HPDE6-E6E7 (cell line): ENCODE data around the gene RDH8.
"Not testable (repeated sequence)": the region's sequence is repeated elsewhere in the genome, so short reads cannot be mapped to it uniquely, and the experiment has no call there.

Source experiments
- DNase-seq: peaks from one replicate; pipeline ENCODE4 v3.0.0; 2011; ENCODE audit warnings: missing footprints; ENCODE audit errors: extremely low spot score

Gene RDH8

DNA sequence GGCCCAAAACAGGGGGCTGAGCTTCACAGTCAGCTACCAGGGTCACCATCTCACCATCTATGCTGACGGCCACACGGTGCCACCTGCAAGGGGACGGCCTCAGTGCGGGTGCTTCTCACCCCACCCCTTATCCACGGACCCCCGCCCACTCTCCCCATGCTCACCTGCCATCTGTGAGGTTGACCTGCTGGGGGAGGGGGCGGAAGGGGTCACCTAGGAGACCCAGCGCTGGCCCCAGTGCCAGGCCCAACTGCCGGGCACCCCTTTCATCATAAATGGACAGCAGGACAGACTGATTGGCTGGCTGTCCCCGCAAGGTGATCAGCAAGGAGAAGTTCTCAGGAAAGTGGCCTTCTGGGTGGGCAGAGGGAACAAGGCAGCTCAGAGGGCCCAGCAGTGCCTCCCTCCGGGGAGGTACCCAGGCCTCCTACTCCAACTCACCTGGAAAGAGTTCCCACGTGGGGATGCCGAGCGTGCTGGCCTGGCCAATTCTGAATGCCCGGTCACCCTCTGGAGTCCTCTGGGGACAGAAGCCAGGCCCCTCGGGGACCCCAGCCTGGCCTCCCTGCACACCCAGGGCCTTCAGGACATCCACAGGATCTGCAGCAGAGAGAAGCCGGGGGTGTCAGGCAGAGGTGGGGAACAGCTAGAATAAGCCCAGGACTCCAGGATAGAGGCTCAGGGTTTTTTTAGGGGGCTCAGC lies 7.5 kb upstream of the RDH8 start:
- DNase-seq, result no peak

DNA sequence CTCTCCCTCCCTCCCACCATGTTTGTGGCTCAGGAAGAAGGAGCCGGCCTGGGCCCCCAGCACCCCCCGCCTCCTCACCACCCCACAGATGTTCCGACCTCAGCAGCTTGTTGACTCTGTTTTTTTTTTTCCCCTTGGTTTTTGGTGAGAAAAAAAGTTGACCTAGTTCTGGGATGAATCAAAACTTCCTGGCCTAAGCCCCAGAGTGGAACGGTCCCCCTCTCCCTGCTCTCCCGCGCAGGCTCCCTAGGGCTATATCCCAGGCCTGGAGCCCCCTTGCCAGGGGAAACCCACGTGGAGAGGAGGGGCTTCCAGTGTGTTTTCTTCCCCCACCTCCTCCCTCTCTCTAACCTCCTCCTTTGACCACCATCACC lies 7.0 kb upstream of the RDH8 start:
- DNase-seq, result no peak

DNA sequence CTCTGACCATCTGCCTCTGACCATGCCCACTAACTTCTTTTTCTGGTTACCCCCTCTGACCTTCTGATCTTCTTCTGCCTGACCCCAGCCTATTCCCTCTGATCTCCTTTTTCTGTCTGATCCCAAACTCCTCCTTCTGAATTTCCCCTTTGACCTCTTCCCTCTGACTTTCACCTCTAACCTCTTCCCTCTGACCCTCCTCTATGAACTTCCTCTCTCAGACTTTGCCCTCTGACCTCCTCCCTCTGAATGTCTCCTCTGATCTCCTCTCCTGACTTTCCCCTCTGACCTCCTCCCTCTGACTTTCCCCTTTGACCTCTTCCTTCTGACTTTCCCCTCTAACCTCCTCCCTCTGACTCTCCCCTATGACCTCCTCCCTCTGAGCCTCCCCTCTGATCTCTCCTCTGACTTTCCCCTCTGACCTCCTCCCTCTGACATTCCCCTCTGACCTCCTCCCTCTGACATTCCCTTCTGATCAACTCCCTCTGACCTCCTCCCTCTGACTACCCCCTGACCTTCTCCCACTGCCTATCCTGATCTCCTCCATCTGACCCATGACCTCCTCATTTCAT lies 6.4 kb upstream of the RDH8 start:
- DNase-seq, result no peak

GRCh38 chr19:10007371-10008183 lies 5.7 kb upstream of the RDH8 start:
- DNase-seq, result no peak

DNA sequence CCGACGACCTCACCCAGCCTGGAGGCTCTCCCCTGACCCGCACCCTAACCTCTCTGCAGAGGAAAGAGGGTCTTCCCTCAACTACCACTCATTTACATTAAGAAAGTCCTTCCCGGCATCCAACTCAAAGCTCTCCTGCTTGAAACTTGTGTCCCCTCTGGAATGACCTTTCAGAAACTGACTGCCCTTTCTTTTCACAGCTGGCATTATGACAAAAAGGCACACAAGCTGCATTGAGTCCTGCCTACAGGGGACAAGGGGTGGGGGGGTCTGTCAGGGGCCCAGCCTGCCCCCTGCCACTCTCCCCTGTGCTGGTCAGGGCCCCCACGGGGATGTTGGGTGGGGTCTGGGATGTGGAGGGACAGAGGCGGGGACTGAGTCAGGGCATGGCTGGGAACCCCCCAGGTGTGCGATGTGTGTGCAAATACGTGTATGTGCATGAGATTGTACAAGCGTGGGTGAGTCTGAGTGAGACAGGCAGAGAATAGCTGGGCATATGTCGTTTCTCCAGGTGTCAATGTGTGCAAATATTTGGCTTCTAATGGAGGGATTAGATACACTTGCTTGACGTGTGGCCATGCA lies 5.0 kb upstream of the RDH8 start:
- no peak for DNase-seq

- no peak for DNase-seq
Observed at GRCh38 chr19:10009714-10010224, 3.5 kb upstream of the RDH8 start.

DNA sequence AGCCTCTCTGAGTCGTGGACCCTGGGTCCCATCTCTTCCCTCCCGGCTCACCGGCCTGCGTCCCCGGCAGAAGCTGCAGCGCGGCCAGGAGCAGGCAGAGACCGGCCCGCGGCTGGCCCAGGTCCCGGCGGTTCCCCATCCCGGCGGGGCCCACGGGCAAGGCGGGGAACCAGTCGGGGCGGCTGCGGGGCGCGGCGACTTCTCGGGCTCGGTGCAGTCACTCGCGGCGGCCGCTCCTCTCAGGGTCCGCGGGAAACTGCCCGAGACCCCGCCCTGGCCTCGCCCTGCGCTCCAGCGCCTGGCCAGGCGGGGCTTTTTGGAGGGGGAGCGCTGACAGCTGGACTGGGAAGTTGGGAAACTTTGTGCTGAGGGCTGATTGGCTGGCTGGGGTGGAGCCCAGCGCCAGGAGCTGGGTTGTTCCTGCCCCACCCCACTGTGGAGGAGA lies 3.0 kb upstream of the RDH8 start, which contains the start of gene COL5A3:
TSS of gene COL5A3 (minus strand) at position 258 of the 445 bp plus-strand sequence. CDS start at position 139, 119 bp downstream.
- DNase-seq, result no peak

- no peak for DNase-seq
Observed at GRCh38 chr19:10010939-10011338, 2.3 kb upstream of the RDH8 start.

GRCh38 chr19:10011974-10012373 lies 1.3 kb upstream of the RDH8 start:
- no peak for DNase-seq

DNA sequence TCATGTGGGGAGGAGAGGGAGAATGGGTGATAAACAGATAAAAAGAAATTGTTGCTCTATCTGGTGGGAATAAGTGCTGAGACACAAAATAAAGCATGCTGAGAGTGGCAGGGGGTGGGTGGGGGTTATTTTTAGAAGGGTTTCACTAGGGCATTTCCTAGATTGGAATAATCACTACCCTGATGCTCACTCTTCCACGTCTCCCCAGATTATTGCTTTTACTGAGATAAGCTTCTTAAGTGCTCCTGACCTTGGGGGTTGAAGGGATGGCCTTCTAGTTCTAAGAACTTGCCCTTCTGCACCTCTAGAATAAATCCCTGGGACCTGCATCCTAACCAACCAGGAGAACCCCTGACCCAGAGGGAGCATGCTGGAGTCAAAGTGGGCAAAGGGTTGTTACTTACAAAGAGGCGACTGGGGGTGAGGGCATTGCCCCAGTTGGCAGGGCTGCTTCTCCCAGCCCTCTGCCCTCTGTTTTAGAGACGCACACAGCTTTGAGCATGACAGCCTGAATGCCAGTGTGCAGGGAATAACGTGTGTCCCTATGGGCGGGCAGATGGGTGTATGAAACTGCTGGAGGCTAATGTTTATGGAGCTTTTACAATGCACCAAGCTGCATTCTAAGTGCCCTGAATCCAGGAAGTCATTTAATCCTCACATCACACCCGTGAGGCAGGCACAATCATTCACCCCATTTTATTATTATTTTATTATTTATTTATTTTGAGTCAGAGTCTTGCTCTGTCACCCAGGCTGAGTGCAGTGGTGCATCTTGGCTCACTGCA lies 743 bp downstream of the RDH8 start:
- DNase-seq, result no peak

DNA sequence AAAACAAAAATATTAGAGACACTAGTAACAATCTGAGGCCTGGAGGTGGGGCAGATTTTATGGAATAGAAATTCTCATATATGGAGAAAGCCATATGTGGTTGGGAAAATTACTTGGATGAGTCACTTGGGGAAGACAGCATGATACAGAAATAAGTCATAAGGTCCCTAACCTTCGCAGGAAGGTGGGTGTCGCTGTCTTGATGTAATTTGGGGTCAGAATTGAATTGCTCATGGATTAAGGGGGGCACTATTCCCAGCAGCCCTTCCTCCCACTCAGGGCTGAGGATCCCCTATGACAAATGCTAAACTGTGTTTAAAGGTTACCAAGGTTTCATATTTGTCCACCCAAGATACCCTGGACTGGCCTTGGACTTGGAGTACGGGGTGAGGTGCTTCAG lies 5.0 kb downstream of the RDH8 start:
- no peak for DNase-seq

- DNase-seq, result no peak
Observed at GRCh38 chr19:10018786-10019185, 5.5 kb downstream of the RDH8 start.

- DNase-seq, result no peak
Observed at GRCh38 chr19:10019246-10019645, 6.0 kb downstream of the RDH8 start.

DNA sequence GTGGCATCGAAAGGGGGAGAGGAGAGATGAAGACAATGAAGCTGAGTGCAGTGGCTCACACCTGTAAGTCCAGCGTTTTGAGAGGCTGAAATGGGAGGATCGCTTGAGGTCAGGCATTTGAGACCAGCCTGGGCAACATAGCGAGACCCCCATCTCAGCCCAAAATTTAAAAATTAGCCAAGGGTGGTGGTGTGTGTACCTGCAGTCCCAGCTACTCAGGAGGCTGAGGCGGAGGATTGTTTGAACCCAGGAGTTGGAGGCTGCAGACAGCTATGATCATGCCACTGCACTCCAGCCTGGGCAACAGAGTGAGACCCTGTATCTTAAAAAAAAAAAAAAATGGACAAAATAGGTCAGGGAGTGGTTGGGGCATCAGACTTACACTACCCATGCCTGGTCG lies 7.6 kb downstream of the RDH8 start:
- no peak for DNase-seq

GRCh38 chr19:10021446-10021845 lies 8.2 kb downstream of the RDH8 start:
- DNase-seq, result no peak

- no peak for DNase-seq
Observed at GRCh38 chr19:10021863-10022262, 8.6 kb downstream of the RDH8 start.

GRCh38 chr19:10023096-10023495 lies 9.8 kb downstream of the RDH8 start:
- not testable (repeated sequence) for DNase-seq

DNA sequence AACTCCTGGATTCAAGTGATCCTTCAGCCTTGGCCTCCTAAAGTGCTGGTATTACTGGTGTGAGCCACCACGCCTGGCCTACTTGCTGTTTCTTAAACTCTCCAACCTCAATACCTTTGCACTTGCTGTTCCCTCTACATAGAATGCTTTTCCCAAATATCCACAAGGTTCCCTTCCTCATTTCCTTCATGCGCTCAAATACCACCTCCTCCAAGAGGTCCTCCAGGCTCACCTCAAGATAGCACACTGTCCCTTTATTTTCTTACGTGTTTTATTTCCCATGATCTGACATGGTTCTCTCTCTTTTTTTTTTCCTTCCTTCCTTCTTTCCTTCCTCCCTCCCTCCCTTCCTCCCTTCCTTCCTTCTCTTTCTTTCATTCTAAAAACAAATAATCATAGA lies 13.5 kb downstream of the RDH8 start:
- DNase-seq, result no peak

DNA sequence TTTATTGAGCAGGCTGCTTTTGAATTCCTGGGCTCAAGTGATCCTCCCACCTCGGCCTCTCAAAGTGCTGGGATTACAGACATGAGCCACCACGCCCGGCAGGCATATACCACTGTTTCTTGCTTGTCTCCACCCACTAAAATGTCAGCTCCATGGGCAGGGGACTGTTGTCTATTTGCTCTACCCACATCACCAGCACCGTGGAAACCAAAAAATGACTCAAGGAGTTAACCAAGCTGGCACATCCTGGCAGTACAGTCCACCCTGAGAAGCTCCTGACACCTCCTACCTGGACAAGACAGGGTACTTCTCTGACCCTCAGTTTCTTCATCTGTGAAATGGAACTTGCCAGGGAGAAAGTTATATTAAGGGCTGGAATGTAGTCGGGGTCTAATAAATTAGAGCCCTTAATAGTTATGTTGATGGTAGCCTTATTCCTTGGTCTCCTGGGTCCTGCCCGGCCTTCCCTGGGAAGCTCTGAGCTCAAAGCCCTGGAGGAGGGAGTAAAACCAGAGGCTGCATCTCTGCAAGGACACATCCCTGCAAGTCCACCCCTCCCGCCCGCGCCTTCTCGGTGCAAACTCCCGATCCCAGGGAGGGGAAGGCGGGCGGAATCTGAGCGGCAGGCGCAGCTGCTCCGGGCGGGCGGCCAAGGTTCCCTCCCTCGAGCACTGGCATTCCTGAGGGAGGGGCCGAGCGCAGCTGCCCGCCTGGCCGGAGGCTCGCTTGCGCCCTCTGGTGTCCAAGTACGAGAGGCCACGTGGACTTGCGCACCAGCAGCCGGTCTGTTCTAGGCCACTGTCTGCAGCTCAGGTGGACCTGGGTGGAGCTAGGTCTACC lies 14.1 kb downstream of the RDH8 start:
- DNase-seq, result peak; percentile 90

- no peak for DNase-seq
Observed at GRCh38 chr19:10033614-10034013, 20.3 kb downstream of the RDH8 start.
